Glutamatergic neuron (in vitro differentiated cells): ENCODE data around the gene MYO1E. TPM values are rescaled to one million over a fixed set of nuclear protein-coding genes. Genes with fewer than 3 reads are reported as not detected.

Experiments used
- DNase-seq: peaks from one replicate; pipeline ENCODE4 v3.0.0; 2022
- H3K27ac Mint-ChIP-seq: one replicate; pipeline ENCODE4 v1.8.0; 2020; ENCODE audit warnings: mild to moderate bottlenecking, mixed read lengths, inconsistent platforms; ENCODE audit not compliant: unreplicated experiment
- H3K27me3 Mint-ChIP-seq: one replicate; pipeline ENCODE4 v1.8.0; 2020; ENCODE audit warnings: mild to moderate bottlenecking, moderate library complexity, mixed read lengths, inconsistent platforms; ENCODE audit not compliant: unreplicated experiment
- H3K36me3 Mint-ChIP-seq: one replicate; pipeline ENCODE4 v1.8.0; 2020; ENCODE audit warnings: mild to moderate bottlenecking, mixed read lengths, inconsistent platforms; ENCODE audit not compliant: unreplicated experiment
- H3K4me1 Mint-ChIP-seq: one replicate; pipeline ENCODE4 v1.8.0; 2020; ENCODE audit warnings: mild to moderate bottlenecking, low read depth, mixed read lengths, inconsistent platforms; ENCODE audit not compliant: unreplicated experiment
- H3K4me3 Mint-ChIP-seq: one replicate; pipeline ENCODE4 v1.8.0; 2020; ENCODE audit warnings: mild to moderate bottlenecking, mixed read lengths, inconsistent platforms; ENCODE audit not compliant: unreplicated experiment
- H3K9me3 Mint-ChIP-seq: one replicate; pipeline ENCODE4 v1.8.0; 2020; ENCODE audit warnings: mild to moderate bottlenecking, moderate library complexity, mixed read lengths, inconsistent platforms; ENCODE audit not compliant: unreplicated experiment
- CTCF ChIP-seq: fragments of 200-600 bp; sonication (generic); IDR thresholded peaks from one replicate; pipeline ENCODE4 v1.5.0; 2021; ENCODE audit not compliant: partially characterized antibody, unreplicated experiment
- total RNA-seq: library from RNA; stranded (reverse); fragmentation: NEBNext Ultra II Directional; extraction: Animal tissue kit (Norgen Biotek cat#: 25700); gene quantifications from one replicate; pipeline ENCODE4 v1.2.1, GENCODE V29; 2021; ENCODE audit not compliant: unreplicated experiment

MYO1E gene
- total RNA-seq, 1 donor from 2014 or later: 7.9 TPM

GRCh38 chr15:59268852-59269407, 103.7 kb downstream of the MYO1E start:
- Mint-ChIP-seq H3K27me3 (no peaks in the 10 kb centered on the region), H3K9me3 (no peaks in the 10 kb centered on the region), H3K4me3 (no peak overlapping the region), H3K27ac (no peak overlapping the region), H3K36me3 (no peaks in the 10 kb centered on the region), H3K4me1 (no peaks in the 10 kb centered on the region)
- TF ChIP-seq CTCF: no peak
- no peak for DNase-seq

GRCh38 chr15:59268168-59268851, 104.4 kb downstream of the MYO1E start:
- H3K27me3 Mint-ChIP-seq: no peaks in the 10 kb centered on the region
- no peaks in the 10 kb centered on the region for H3K4me1 Mint-ChIP-seq
- no peak for DNase-seq
- H3K9me3 Mint-ChIP-seq: no peaks in the 10 kb centered on the region
- H3K4me3 Mint-ChIP-seq: no peak overlapping the region
- H3K27ac Mint-ChIP-seq: no peak overlapping the region
- TF ChIP-seq CTCF: no peak
- no peaks in the 10 kb centered on the region for H3K36me3 Mint-ChIP-seq

- Mint-ChIP-seq H3K36me3 (no peaks in the 10 kb centered on the region), H3K4me1 (no peaks in the 10 kb centered on the region), H3K9me3 (no peaks in the 10 kb centered on the region), H3K27ac (no peak overlapping the region), H3K27me3 (no peaks in the 10 kb centered on the region), H3K4me3 (no peak overlapping the region)
- no peak for DNase-seq
- no peak for TF ChIP-seq CTCF
Measured at GRCh38 chr15:59266028-59266427, 106.6 kb downstream of the MYO1E start.

GRCh38 chr15:59262316-59262715, 110.4 kb downstream of the MYO1E start:
- Mint-ChIP-seq H3K4me1 (no peaks in the 10 kb centered on the region), H3K27ac (no peak overlapping the region), H3K36me3 (no peaks in the 10 kb centered on the region), H3K27me3 (no peaks in the 10 kb centered on the region), H3K4me3 (no peak overlapping the region), H3K9me3 (no peaks in the 10 kb centered on the region)
- no peak for DNase-seq
- no peak for TF ChIP-seq CTCF

- H3K4me1 Mint-ChIP-seq: no peaks in the 10 kb centered on the region
- H3K27me3 Mint-ChIP-seq: no peaks in the 10 kb centered on the region
- no peak overlapping the region for H3K27ac Mint-ChIP-seq
- no peak for DNase-seq
- no peaks in the 10 kb centered on the region for H3K36me3 Mint-ChIP-seq
- no peak for TF ChIP-seq CTCF
- no peaks in the 10 kb centered on the region for H3K9me3 Mint-ChIP-seq
- no peak overlapping the region for H3K4me3 Mint-ChIP-seq
Measured at GRCh38 chr15:59260090-59260489, 112.6 kb downstream of the MYO1E start.
